SK-N-SH (cell line): ENCODE results near the gene OAF. TPM values are rescaled to one million over a fixed set of nuclear protein-coding genes. Genes with fewer than 3 reads are reported as not detected.

Experiments used
- CTCF ChIA-PET: fragments of 300-600, 350-600 bp; formaldehyde crosslinking; extraction: SDS; loops from one replicate; lab custom pipeline; 2021; lab: Yijun Ruan, JAX
- POLR2A ChIA-PET: fragments of 350-600 bp; sonication (Branson Sonifier 250); formaldehyde crosslinking; extraction: SDS; loops from one replicate; lab custom pipeline; 2020; ENCODE audit warnings: antibody characterized with exemption, inconsistent platforms; lab: Yijun Ruan, JAX
- DNase-seq: peaks from one replicate; pipeline ENCODE4 v3.0.0; 2012
- H2AFZ ChIP-seq: fragments of 200-600 bp; sonication (generic); 2 replicates; pipeline ENCODE4 v1.8.1; 2016; ENCODE audit warnings: antibody characterized with exemption, mild to moderate bottlenecking, low read depth
- H3F3A ChIP-seq: fragments of 200-600 bp; sonication (generic); replicated peaks from 2 replicates; pipeline ENCODE3; 2016; ENCODE audit warnings: antibody characterized with exemption, mild to moderate bottlenecking; ENCODE audit not compliant: insufficient read depth
- H3K27ac ChIP-seq, 2 experiments: fragments of 200-500 bp in 1 of 2; fragments of 200-600 bp in 1 of 2; sonication (Bioruptor generic) in 1 of 2; sonication (generic), shearing (Covaris generic) in 1 of 2; 2 replicates each; pipeline versions ENCODE4 v1.5.1 to v1.6.1; 2014 to 2016; ENCODE audit warnings: low read depth in 2 of 2, inconsistent platforms in 1 of 2, low read length in 1 of 2, mild to moderate bottlenecking in 1 of 2, mixed read lengths in 1 of 2
- H3K27me3 ChIP-seq: fragments of 200-600 bp; sonication (generic), shearing (Covaris generic); 2 replicates; pipeline ENCODE4 v1.6.1; 2016; ENCODE audit warnings: mixed run types; ENCODE audit not compliant: insufficient read depth
- H3K36me3 ChIP-seq, 2 experiments: fragments of 200-500 bp in 1 of 2; fragments of 200-600 bp in 1 of 2; sonication (Bioruptor generic) in 1 of 2; sonication (generic) in 1 of 2; replicated peaks in 1 of 2; 2 replicates each; pipeline versions ENCODE3 to v1.5.1; 2014 to 2016; ENCODE audit warnings: low read length in 1 of 2, mild to moderate bottlenecking in 1 of 2; ENCODE audit not compliant: insufficient read depth in 2 of 2, control insufficient read depth in 1 of 2
- H3K4me1 ChIP-seq, 2 experiments: fragments of 200-500 bp in 1 of 2; fragments of 200-600 bp in 1 of 2; sonication (Bioruptor generic) in 1 of 2; sonication (generic), shearing (Covaris generic) in 1 of 2; 2 replicates each; pipeline versions ENCODE4 v1.5.1 to v1.6.1; 2014 to 2016; ENCODE audit warnings: low read depth in 1 of 2, low read length in 1 of 2, mixed run types in 1 of 2; ENCODE audit not compliant: insufficient read depth in 2 of 2, control insufficient read depth in 1 of 2
- H3K4me2 ChIP-seq: fragments of 200-600 bp; sonication (generic), shearing (Covaris generic); 2 replicates; pipeline ENCODE4 v1.6.1; 2017; ENCODE audit warnings: mixed run types
- H3K4me3 ChIP-seq, 2 experiments: fragments of 200-500 bp in 1 of 2; fragments of 200-600 bp in 1 of 2; sonication (Bioruptor generic) in 1 of 2; sonication (generic), shearing (Covaris generic) in 1 of 2; 2 replicates each; pipeline versions ENCODE4 v1.5.1 to v1.8.1; 2014 to 2016; ENCODE audit warnings: low read depth in 2 of 2, inconsistent platforms in 1 of 2, low read length in 1 of 2, mild to moderate bottlenecking in 1 of 2, mixed read lengths in 1 of 2, moderate library complexity in 1 of 2
- H3K79me2 ChIP-seq: fragments of 200-600 bp; sonication (generic); 2 replicates; pipeline ENCODE4 v1.8.1; 2017; ENCODE audit warnings: mild to moderate bottlenecking; ENCODE audit not compliant: insufficient read depth
- H3K9ac ChIP-seq: fragments of 200-600 bp; sonication (generic); 2 replicates; pipeline ENCODE4 v1.6.1; 2017; ENCODE audit warnings: mixed run types
- H3K9me2 ChIP-seq: fragments of 200-600 bp; sonication (generic); 2 replicates; pipeline ENCODE4 v1.6.1; 2017; ENCODE audit warnings: mixed run types
- H3K9me3 ChIP-seq: fragments of 200-600 bp; sonication (generic); 2 replicates; pipeline ENCODE4 v1.6.1; 2017; ENCODE audit warnings: mixed run types, mild to moderate bottlenecking, moderate library complexity
- H4K20me1 ChIP-seq: fragments of 200-600 bp; sonication (generic); 2 replicates; pipeline ENCODE4 v1.6.1; 2017; ENCODE audit warnings: mild to moderate bottlenecking, mixed run types; ENCODE audit not compliant: insufficient read depth
- EP300 ChIP-seq, 2 experiments: IDR thresholded peaks; 2 replicates each; pipeline versions ENCODE4 v1.4.0 to v1.6.1; 2012; ENCODE audit warnings: borderline replicate concordance in 1 of 2, low read depth in 1 of 2, low read length in 1 of 2
- FOSL2 ChIP-seq: IDR thresholded peaks from 2 replicates; pipeline ENCODE4 v1.4.0; 2012; ENCODE audit warnings: low read depth, mild to moderate bottlenecking, moderate library complexity, borderline replicate concordance
- FOXM1 ChIP-seq: IDR thresholded peaks from 2 replicates; pipeline ENCODE4 v1.4.0; 2012; ENCODE audit warnings: low read depth, mild to moderate bottlenecking
- GABPA ChIP-seq: IDR thresholded peaks from 2 replicates; pipeline ENCODE4 v1.4.0; 2012; ENCODE audit warnings: low read depth, mild to moderate bottlenecking
- JUND ChIP-seq: IDR thresholded peaks from 2 replicates; pipeline ENCODE4 v1.4.0; 2012
- NFIC ChIP-seq: IDR thresholded peaks from 2 replicates; pipeline ENCODE4 v1.4.0; 2012; ENCODE audit warnings: borderline replicate concordance
- PBX3 ChIP-seq: IDR thresholded peaks from 2 replicates; pipeline ENCODE4; 2012
- RCOR1 ChIP-seq: fragments of 150-350 bp; IDR thresholded peaks from 2 replicates; pipeline ENCODE4 v1.6.1; 2017; ENCODE audit warnings: antibody characterized with exemption, low read length
- RFX5 ChIP-seq: IDR thresholded peaks from 2 replicates; pipeline ENCODE4 v1.6.1; 2012; ENCODE audit warnings: mild to moderate bottlenecking, improper control_type of control experiment, low read length
- SIN3A ChIP-seq: IDR thresholded peaks from 2 replicates; pipeline ENCODE4 v1.6.1; 2012; ENCODE audit warnings: low read depth, mild to moderate bottlenecking, low read length, moderate library complexity, borderline replicate concordance
- TCF12 ChIP-seq: IDR thresholded peaks from 2 replicates; pipeline ENCODE4 v1.4.0; 2012
- TEAD4 ChIP-seq: IDR thresholded peaks from 2 replicates; pipeline ENCODE4 v1.4.0; 2012; ENCODE audit warnings: mild to moderate bottlenecking, borderline replicate concordance; ENCODE audit not compliant: insufficient read depth
- YY1 ChIP-seq: IDR thresholded peaks from 2 replicates; pipeline ENCODE4 v1.4.0; 2012; ENCODE audit warnings: low read depth, mild to moderate bottlenecking
- WGBS: methylation state at CpG from one replicate; pipeline ENCODE4 v1.1.6; 2017; ENCODE audit warnings: low lambda C conversion rate; 5-methylcytosine and 5-hydroxymethylcytosine counted together
- polyA plus RNA-seq, 3 experiments: library from polyadenylated mRNA; depleted of rRNA; stranded (reverse); fragments of >200 nt; gene quantifications; 2 replicates each; pipeline ENCODE4 v1.2.3, GENCODE V29; 2012
- TF ChIP-seq, protein P1 (sequence below): fragments of 150-350 bp; IDR thresholded peaks from 2 replicates; pipeline ENCODE4 v1.6.1; 2017; ENCODE audit warnings: antibody characterized with exemption, low read length, low read depth, borderline replicate concordance
- TF ChIP-seq, protein P2 (sequence below): IDR thresholded peaks from 2 replicates; pipeline ENCODE4 v1.6.1; 2012; ENCODE audit warnings: mild to moderate bottlenecking, low read depth, low read length, moderate library complexity
- TF ChIP-seq, protein P3 (sequence below): IDR thresholded peaks from 2 replicates; pipeline ENCODE4 v1.4.0; 2012; ENCODE audit warnings: low read depth

Gene OAF
- polyA plus RNA-seq, 1 of the 3 experiments (the other 2 are of a cell fraction): 28.0 TPM

- TF ChIP-seq PBX3: no peak
- no peak for TF ChIP-seq YY1
- TF ChIP-seq SIN3A: no peak
- TF ChIP-seq, protein P1, sequence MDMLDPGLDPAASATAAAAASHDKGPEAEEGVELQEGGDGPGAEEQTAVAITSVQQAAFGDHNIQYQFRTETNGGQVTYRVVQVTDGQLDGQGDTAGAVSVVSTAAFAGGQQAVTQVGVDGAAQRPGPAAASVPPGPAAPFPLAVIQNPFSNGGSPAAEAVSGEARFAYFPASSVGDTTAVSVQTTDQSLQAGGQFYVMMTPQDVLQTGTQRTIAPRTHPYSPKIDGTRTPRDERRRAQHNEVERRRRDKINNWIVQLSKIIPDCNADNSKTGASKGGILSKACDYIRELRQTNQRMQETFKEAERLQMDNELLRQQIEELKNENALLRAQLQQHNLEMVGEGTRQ: no peak
- 0 out of 2 replicates have a peak, but pooled peaks have one; percentile 19 for TF ChIP-seq RCOR1
- TF ChIP-seq, protein P2, sequence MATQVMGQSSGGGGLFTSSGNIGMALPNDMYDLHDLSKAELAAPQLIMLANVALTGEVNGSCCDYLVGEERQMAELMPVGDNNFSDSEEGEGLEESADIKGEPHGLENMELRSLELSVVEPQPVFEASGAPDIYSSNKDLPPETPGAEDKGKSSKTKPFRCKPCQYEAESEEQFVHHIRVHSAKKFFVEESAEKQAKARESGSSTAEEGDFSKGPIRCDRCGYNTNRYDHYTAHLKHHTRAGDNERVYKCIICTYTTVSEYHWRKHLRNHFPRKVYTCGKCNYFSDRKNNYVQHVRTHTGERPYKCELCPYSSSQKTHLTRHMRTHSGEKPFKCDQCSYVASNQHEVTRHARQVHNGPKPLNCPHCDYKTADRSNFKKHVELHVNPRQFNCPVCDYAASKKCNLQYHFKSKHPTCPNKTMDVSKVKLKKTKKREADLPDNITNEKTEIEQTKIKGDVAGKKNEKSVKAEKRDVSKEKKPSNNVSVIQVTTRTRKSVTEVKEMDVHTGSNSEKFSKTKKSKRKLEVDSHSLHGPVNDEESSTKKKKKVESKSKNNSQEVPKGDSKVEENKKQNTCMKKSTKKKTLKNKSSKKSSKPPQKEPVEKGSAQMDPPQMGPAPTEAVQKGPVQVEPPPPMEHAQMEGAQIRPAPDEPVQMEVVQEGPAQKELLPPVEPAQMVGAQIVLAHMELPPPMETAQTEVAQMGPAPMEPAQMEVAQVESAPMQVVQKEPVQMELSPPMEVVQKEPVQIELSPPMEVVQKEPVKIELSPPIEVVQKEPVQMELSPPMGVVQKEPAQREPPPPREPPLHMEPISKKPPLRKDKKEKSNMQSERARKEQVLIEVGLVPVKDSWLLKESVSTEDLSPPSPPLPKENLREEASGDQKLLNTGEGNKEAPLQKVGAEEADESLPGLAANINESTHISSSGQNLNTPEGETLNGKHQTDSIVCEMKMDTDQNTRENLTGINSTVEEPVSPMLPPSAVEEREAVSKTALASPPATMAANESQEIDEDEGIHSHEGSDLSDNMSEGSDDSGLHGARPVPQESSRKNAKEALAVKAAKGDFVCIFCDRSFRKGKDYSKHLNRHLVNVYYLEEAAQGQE: no peak
These were observed 37.7 kb upstream of the OAF start (continued) for GRCh38 chr11:120173019-120173705.

DNA sequence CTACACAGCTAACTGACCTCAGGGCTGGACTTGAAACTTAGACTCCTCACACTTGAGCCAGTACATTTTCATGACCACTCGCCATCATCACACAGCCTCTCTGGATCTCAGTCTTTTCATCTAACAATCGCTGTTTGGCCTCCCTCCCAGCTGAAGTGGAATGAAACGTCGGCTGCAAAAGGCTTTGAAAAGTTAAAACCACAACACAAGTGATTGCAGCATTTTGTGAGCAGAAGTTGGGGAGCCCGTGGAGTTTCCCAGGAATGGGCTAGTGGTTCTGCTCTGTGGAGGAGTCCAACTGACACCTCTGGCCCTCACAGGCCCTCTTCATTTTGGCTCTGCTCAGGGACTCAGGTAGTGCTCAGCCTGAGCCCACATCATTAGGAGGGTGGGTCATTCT lies 37.0 kb upstream of the OAF start:
- Histone ChIP-seq H3F3A (no peaks in the 10 kb centered on the region), H3K9me2 (no peaks in the 10 kb centered on the region), H3K4me2 (no peak overlapping the region), H3K4me3 (no peak overlapping the region), H3K9ac (no peak overlapping the region), H3K27ac (no peak overlapping the region), H2AFZ (no peak overlapping the region), H4K20me1 (no peaks in the 10 kb centered on the region), H3K4me1 (peaks cover 0 to 13% of the 10 kb centered on the region in 2 experiments; a peak in 1 of 4 replicates), H3K36me3 (no peaks in the 10 kb centered on the region), H3K27me3 (peaks cover 25% of the 10 kb centered on the region; the same call in 1 of the 2 replicates), H3K79me2 (no peaks in the 10 kb centered on the region), H3K9me3 (no peaks in the 10 kb centered on the region)
- CTCF ChIA-PET: interaction anchor here (1.2 to 12.7 kb wide), 7 partner anchors 11 to 126 kb away, joined by 3 to 400 read pairs (median 4); partner anchors contain the start of gene TRIM29
- POLR2A ChIA-PET: no interaction called here
- DNase-seq: no peak
- WGBS: 61% methylated on average over 5 of the region's 5 CpGs
- no peak for TF ChIP-seq GABPA
- TF ChIP-seq RFX5: no peak
- TF ChIP-seq PBX3: no peak
- TF ChIP-seq, protein P3, sequence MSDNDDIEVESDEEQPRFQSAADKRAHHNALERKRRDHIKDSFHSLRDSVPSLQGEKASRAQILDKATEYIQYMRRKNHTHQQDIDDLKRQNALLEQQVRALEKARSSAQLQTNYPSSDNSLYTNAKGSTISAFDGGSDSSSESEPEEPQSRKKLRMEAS: no peak
- no peak for TF ChIP-seq TEAD4
- no peak for TF ChIP-seq FOXM1
- no peak for TF ChIP-seq EP300 (IDR thresholded peaks at IDR 0.05; ENCODE audit: borderline replicate concordance in 1 of 2, low read depth in 1 of 2, low read length in 1 of 2)
- no peak for TF ChIP-seq NFIC
- TF ChIP-seq TCF12: no peak
- TF ChIP-seq JUND: no peak
- TF ChIP-seq FOSL2: no peak
